Testis (tissue), 3 donors: Measurements from ENCODE around the gene PAK6. TPM values are rescaled to one million over a fixed set of nuclear protein-coding genes. Genes with fewer than 3 reads are reported as not detected.

ENCODE experiments used
- DNase-seq: peaks from one replicate; pipeline ENCODE4 v3.0.0-alpha.2; 2019
- H3K27ac ChIP-seq, 2 donors: fragments of 200-600 bp; sonication (generic); one replicate each; pipeline ENCODE4 v1.5.1; 2019
- H3K27me3 ChIP-seq: fragments of 200-600 bp; sonication (generic); one replicate; pipeline ENCODE4 v1.5.1; 2019
- H3K36me3 ChIP-seq: fragments of 200-600 bp; sonication (generic); one replicate; pipeline ENCODE4 v1.5.1; 2017; ENCODE audit warnings: low read depth; ENCODE audit errors: missing control alignments
- H3K4me1 ChIP-seq: fragments of 200-600 bp; sonication (generic); one replicate; pipeline ENCODE4 v1.5.1; 2019
- H3K4me3 ChIP-seq, 2 donors: fragments of 200-600 bp; sonication (generic); one replicate each; pipeline ENCODE4 v1.5.1; 2017 to 2019
- H3K9me3 ChIP-seq: fragments of 200-600 bp; sonication (generic); one replicate; pipeline ENCODE4 v1.5.1; 2017
- POLR2A ChIP-seq: fragments of 450-650 bp; IDR thresholded peaks from one replicate; pipeline ENCODE4 v1.6.1; 2017; ENCODE audit warnings: antibody characterized with exemption, mild to moderate bottlenecking, moderate library complexity
- WGBS, 2 donors: methylation state at CpG; one replicate each; pipeline ENCODE4 v1.1.5; 2018; 5-methylcytosine and 5-hydroxymethylcytosine counted together
- intact Hi-C: fragments of 100-400 bp; cut with DNase I; formaldehyde crosslinking; loops from one replicate; pipeline ENCODE4 v1.15.1; 2023; ENCODE audit warnings: low total_unique reads
- polyA plus RNA-seq: library from polyadenylated mRNA; stranded (reverse); fragments of 350-450 nt; fragmentation: Illumina TruSeq; extraction: RNeasy Lipid Tissue Mini Kit (QIAGEN cat#74804); gene quantifications from one replicate; pipeline ENCODE4 v1.2.3, GENCODE V29; 2014; ENCODE audit warnings: low read depth, low replicate concordance; ENCODE audit not compliant: insufficient read depth
- total RNA-seq, 2 donors: library from RNA; depleted of rRNA; stranded (reverse); fragments of >200 nt; gene quantifications; one replicate each; pipeline ENCODE4 v1.2.3, GENCODE V29; 2016
- TF ChIP-seq, protein P1 (sequence below), 3 experiments: fragments of 450-650 bp in 2 of 3; fragments of 200-600 bp in 1 of 3; sonication (generic) in 1 of 3; IDR thresholded peaks; one replicate each; pipeline ENCODE4 v1.5.1; 2016 to 2019; ENCODE audit warnings: antibody characterized with exemption in 3 of 3, mild to moderate bottlenecking in 2 of 3, moderate library complexity in 1 of 3

The PAK6 gene
- total and polyA plus RNA-seq, 3 donors from 2014 or later = 47.4 to 245 (median 140) TPM

DNA sequence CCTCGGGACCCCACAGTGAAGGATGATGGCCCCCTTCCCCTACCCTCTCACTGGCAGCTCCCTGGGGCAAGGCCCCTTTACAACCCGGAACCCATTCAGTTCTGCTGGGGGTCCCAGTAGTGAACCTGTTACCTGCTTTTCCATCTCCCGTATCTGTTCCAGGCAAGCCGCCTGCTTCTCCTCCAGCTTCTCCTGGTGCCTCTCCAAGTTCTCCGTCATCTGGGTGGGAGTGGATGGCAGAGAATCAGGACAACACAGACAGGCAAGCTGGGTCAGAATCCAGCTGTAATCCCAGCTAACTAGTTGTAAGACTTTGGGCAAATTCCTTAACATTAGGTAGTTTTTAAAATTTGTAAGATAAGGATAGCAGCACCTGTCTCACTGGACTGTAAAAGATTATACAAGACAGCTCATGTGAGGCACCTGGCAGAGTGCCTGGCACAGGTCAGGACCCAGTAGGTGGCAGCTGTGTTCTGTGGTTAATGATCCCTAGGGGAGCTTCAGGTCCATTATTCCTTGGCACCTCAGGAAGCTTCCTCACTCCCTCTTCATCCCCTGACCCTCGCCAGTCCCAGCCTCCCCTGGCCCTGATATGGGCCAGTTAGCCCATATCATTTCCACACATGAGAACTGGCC lies 50.4 kb downstream of the PAK6 start:
- H3K9me3 ChIP-seq = no peaks in the 10 kb centered on the region
- no peak for DNase-seq
- 72 to 74% methylated on average over 6 of the region's 6 CpGs for WGBS, 2 donors
- H3K27ac ChIP-seq = no peak overlapping the region
- peaks cover 4% of the 10 kb centered on the region for H3K4me1 ChIP-seq
- no peaks in the 10 kb centered on the region for H3K36me3 ChIP-seq
- H3K27me3 ChIP-seq = no peaks in the 10 kb centered on the region
- intact Hi-C loops = loop anchor here (10.0 kb wide), 1 partner anchor 136 kb away; no protein-coding TSS in a partner anchor
- no peak overlapping the region for H3K4me3 ChIP-seq
- TF ChIP-seq, protein P1, sequence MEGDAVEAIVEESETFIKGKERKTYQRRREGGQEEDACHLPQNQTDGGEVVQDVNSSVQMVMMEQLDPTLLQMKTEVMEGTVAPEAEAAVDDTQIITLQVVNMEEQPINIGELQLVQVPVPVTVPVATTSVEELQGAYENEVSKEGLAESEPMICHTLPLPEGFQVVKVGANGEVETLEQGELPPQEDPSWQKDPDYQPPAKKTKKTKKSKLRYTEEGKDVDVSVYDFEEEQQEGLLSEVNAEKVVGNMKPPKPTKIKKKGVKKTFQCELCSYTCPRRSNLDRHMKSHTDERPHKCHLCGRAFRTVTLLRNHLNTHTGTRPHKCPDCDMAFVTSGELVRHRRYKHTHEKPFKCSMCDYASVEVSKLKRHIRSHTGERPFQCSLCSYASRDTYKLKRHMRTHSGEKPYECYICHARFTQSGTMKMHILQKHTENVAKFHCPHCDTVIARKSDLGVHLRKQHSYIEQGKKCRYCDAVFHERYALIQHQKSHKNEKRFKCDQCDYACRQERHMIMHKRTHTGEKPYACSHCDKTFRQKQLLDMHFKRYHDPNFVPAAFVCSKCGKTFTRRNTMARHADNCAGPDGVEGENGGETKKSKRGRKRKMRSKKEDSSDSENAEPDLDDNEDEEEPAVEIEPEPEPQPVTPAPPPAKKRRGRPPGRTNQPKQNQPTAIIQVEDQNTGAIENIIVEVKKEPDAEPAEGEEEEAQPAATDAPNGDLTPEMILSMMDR (IDR thresholded peaks at IDR 0.05) = no peak
- no peak for TF ChIP-seq POLR2A

DNA sequence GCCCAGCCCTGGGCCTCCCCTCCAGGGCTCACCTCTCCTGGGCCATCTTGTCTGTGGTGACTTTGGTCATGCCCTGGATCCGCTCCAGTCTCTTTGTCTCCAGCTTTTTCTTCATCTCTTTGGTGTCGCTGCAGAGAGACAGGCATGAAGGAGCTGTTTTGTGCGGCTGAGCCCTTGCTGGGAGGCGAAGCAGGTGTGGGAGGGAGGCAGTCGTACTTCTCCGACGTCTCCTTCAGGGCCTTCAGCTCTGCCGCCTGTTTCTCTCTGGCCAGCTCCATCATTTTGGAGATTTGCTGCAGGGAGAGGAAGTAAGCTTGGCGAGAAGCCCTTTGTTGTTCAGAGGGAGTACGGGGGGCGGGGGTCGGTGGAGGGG lies 51.7 kb downstream of the PAK6 start:
- peak overlapping the region in 1 of 2 donors; percentile 53 for H3K4me3 ChIP-seq
- WGBS, 2 donors = 21 to 25% methylated on average over 11 of the region's 12 CpGs
- H3K27ac ChIP-seq = no peak overlapping the region
- TF ChIP-seq POLR2A = no peak
- TF ChIP-seq, protein P1 (IDR thresholded peaks at IDR 0.05) = no peak
- no peaks in the 10 kb centered on the region for H3K27me3 ChIP-seq
- no peak for DNase-seq
- peaks cover 4% of the 10 kb centered on the region for H3K4me1 ChIP-seq
- no peaks in the 10 kb centered on the region for H3K9me3 ChIP-seq
- no peaks in the 10 kb centered on the region for H3K36me3 ChIP-seq
- intact Hi-C loops = no loop called here

DNA sequence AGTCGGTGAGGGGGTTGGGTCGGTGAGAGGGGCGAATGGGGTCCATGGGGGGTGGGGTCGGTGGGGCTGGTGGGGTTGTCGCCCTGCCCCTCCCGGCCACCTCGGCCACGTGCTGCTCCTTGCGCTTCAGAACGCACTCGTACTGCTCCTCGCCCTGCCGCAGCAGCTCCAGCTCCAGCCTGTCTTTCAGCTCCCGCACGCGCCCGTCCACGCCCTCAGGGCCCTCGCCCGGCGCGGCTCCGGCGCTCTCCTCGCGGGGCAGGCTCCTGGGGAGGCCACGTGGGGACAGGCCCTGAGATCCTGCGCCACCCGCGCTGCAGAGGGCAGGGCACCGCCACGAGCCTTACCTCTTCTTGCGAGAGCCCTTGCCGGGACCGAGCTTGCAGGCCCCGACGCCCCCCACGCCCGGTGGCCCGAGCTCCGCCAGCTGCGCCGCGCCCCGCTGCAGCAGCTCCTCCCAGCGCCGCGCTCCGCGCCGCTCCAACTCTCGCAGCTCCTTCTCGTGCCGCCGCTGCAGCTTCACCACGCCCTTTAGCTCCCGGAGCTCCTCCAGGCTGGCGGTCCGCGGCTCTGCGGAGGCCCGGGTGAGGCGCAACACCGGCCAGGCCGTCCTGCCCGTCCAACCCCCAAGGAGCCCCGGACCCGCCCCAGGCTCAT lies 52.2 kb downstream of the PAK6 start:
- WGBS, 2 donors = 5 to 14% methylated on average over 8 to 51 of the region's 68 CpGs
- TF ChIP-seq, protein P1 (IDR thresholded peaks at IDR 0.05) = no peak
- no peak for TF ChIP-seq POLR2A
- peaks cover 4% of the 10 kb centered on the region for H3K4me1 ChIP-seq
- no peak overlapping the region for H3K27ac ChIP-seq
- H3K4me3 ChIP-seq = peak overlapping the region; percentile 31 to 53
- no peaks in the 10 kb centered on the region for H3K36me3 ChIP-seq
- no peaks in the 10 kb centered on the region for H3K9me3 ChIP-seq
- intact Hi-C loops = no loop called here
- peak; percentile 54 for DNase-seq
- no peaks in the 10 kb centered on the region for H3K27me3 ChIP-seq

DNA sequence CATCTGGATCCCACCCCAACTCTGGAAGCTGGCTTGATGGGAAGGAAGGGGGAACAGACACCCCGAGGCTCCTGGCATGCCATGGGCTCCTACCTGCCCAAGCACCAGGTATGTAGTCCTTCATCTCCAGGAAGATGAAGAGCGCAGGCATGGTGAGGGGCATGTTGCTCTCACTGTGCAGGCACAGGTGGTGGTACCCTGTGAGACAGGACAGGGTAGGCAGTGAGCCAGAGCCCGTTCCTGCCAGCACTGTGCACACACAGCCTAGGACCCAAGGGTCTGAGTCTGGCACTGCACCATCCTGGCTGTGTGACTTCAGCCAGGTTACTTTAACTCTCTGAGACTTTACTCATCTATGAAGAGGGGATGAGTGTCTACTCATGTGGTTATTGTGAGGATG lies 53.4 kb downstream of the PAK6 start:
- H3K27ac ChIP-seq = no peak overlapping the region
- no peaks in the 10 kb centered on the region for H3K9me3 ChIP-seq
- H3K36me3 ChIP-seq = no peaks in the 10 kb centered on the region
- no peaks in the 10 kb centered on the region for H3K27me3 ChIP-seq
- no peak overlapping the region for H3K4me3 ChIP-seq
- 91 to 100% methylated on average over 2 to 3 of the region's 3 CpGs for WGBS, 2 donors
- TF ChIP-seq, protein P1 (IDR thresholded peaks at IDR 0.05) = no peak
- TF ChIP-seq POLR2A = no peak
- no peak for DNase-seq
- intact Hi-C loops = no loop called here
- H3K4me1 ChIP-seq = peaks cover 4% of the 10 kb centered on the region

DNA sequence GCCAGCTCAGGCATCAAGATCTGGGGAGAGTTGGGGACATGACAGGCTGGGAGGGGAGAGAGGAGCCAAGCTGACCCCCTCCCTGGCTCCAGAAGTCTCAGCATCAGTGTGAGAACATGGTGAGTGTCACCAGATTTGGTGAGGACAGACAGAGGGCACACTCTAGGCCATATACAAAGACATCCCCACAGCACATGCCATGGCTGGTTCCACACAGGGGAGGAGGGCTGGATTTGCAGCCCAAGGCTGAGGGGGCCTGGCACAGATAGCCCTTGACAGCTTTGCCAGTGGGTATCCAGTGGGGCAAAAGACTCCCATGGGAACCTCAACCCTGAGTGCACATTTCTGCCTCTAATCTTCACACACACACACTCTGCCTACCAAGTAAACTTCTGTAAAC lies 54.1 kb downstream of the PAK6 start:
- no peaks in the 10 kb centered on the region for H3K9me3 ChIP-seq
- H3K36me3 ChIP-seq = no peaks in the 10 kb centered on the region
- TF ChIP-seq, protein P1 (IDR thresholded peaks at IDR 0.05) = no peak
- no peak for TF ChIP-seq POLR2A
- H3K27ac ChIP-seq = no peak overlapping the region
- H3K4me3 ChIP-seq = no peak overlapping the region
- H3K4me1 ChIP-seq = peaks cover 4% of the 10 kb centered on the region
- DNase-seq = no peak
- intact Hi-C loops = no loop called here
- no peaks in the 10 kb centered on the region for H3K27me3 ChIP-seq
